Activated B cell treated with CpG ODN at 0.5 μM for 24 hours (primary cell): ENCODE data around the gene EBF3. TPM values are rescaled to one million over a fixed set of nuclear protein-coding genes. Genes with fewer than 3 reads are reported as not detected.
A peak's percentile ranks its signal among the peaks of the same experiment; 100 is the strongest.

Experiments used
- ATAC-seq: fragments of 200-7000 bp; cut with Tn5 transposase; one replicate; pipeline ENCODE4 v1.10.0; 2021; ENCODE audit warnings: low read depth, mild to moderate bottlenecking, moderate library complexity
- CTCF ChIA-PET: fragments of 350-600 bp; sonication (Branson Sonifier 250); formaldehyde crosslinking; loops from one replicate; lab custom pipeline; 2021; ENCODE audit warnings: antibody characterized with exemption; lab: Charles Lee
- POLR2A ChIA-PET: fragments of 350-600 bp; sonication (Branson Sonifier 250); formaldehyde crosslinking; loops from one replicate; lab custom pipeline; 2021; ENCODE audit warnings: antibody characterized with exemption; lab: Charles Lee
- DNase-seq: peaks from one replicate; pipeline ENCODE4 v3.0.0; 2022
- H3K27ac Mint-ChIP-seq: one replicate; pipeline ENCODE4 v1.8.0; 2020; ENCODE audit warnings: mixed read lengths
- H3K27me3 Mint-ChIP-seq: one replicate; pipeline ENCODE4 v1.8.0; 2021; ENCODE audit warnings: mixed read lengths
- H3K36me3 Mint-ChIP-seq: one replicate; pipeline ENCODE4 v1.8.0; 2021; ENCODE audit warnings: low read depth, mixed read lengths
- H3K4me1 Mint-ChIP-seq: one replicate; pipeline ENCODE4 v1.8.0; 2021; ENCODE audit warnings: mixed read lengths
- H3K4me3 Mint-ChIP-seq: one replicate; pipeline ENCODE4 v1.8.0; 2020; ENCODE audit warnings: mild to moderate bottlenecking, mixed read lengths
- H3K9me3 Mint-ChIP-seq: one replicate; pipeline ENCODE4 v1.8.0; 2020; ENCODE audit warnings: mixed read lengths
- CTCF ChIP-seq: fragments of 200-600 bp; IDR thresholded peaks from one replicate; pipeline ENCODE4 v1.8.0; 2022; ENCODE audit warnings: antibody characterized with exemption, mild to moderate bottlenecking
- intact Hi-C: fragments of 100-400 bp; cut with micrococcal nuclease; formaldehyde crosslinking; loops from one replicate; pipeline ENCODE4 v1.15.1; 2024
- total RNA-seq: library from RNA; stranded (reverse); gene quantifications from 2 replicates; pipeline ENCODE4 v1.2.3, GENCODE V29; 2022

The EBF3 gene
- total RNA-seq, 1 donor from 2014 or later: not detected

- intact Hi-C loops: no loop called here
- no peak for DNase-seq
- no peak for TF ChIP-seq CTCF
- Mint-ChIP-seq H3K27me3 (peaks cover 47% of the 10 kb centered on the region), H3K4me3 (no peak overlapping the region), H3K9me3 (no peaks in the 10 kb centered on the region), H3K27ac (peak overlapping the region; percentile 24), H3K4me1 (peaks cover 19% of the 10 kb centered on the region), H3K36me3 (no peaks in the 10 kb centered on the region)
- ChIA-PET POLR2A (no interaction called here), CTCF (no interaction called here)
- ATAC-seq: no peak
Observed at GRCh38 chr10:129965959-129966358, 1.9 kb upstream of the EBF3 start.

- Mint-ChIP-seq H3K27ac (no peak overlapping the region), H3K4me3 (no peak overlapping the region), H3K36me3 (no peaks in the 10 kb centered on the region), H3K9me3 (no peaks in the 10 kb centered on the region), H3K4me1 (peaks cover 17% of the 10 kb centered on the region), H3K27me3 (peaks cover 50% of the 10 kb centered on the region)
- ChIA-PET POLR2A (no interaction called here), CTCF (no interaction called here)
- DNase-seq (no peak), ATAC-seq (no peak)
- intact Hi-C loops: no loop called here
- TF ChIP-seq CTCF: no peak
Observed at GRCh38 chr10:129965425-129965808, 1.3 kb upstream of the EBF3 start.

DNA sequence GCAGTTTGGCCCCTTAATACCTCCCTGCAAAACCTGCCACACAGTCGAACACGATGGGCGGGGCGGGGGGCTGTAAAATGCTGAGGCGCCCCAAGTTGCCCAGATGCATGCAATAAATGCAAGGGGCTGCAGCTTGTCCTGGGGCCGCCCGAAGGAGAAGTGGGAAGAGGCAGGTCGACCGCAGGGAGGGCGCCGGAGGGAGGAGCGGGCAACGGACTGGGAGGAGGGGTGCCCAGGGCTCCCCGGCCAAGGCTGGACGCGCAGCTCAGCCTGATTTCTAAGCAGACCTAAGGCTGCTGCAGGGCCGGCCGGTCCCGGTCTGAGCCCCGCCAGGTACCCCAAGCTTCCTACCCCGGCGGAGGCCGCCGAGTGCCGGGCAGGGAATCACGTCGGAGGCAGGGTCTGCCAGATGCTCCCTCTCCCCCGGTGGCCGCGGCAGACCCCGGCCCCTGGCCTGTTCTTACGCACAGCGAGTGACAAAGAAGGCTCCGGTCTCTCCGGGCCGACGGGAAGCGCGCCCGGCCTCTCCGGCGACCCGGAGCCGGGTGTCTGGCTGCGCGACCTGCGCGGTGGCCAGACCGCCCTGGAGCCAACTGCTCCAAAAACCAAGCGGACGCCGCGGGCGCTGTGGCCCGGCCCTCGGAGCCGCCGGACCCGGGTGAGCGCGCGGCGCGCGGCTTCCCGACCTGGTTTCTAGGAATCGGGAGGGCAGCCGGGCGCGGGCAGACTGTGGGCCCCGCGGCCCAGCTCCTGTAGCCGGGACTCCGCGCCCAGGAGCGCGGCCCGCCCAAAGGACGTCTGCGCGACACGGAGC lies 744 bp upstream of the EBF3 start:
- H3K27ac Mint-ChIP-seq: no peak overlapping the region
- ChIA-PET CTCF (no interaction called here), POLR2A (no interaction called here)
- peaks cover 20% of the 10 kb centered on the region for H3K4me1 Mint-ChIP-seq
- H3K36me3 Mint-ChIP-seq: no peaks in the 10 kb centered on the region
- no peak for DNase-seq
- H3K27me3 Mint-ChIP-seq: peaks cover 48% of the 10 kb centered on the region
- H3K4me3 Mint-ChIP-seq: peak overlapping the region; percentile 68
- TF ChIP-seq CTCF: no peak
- H3K9me3 Mint-ChIP-seq: no peaks in the 10 kb centered on the region
- intact Hi-C loops: loop anchor here (5.0 kb wide), 1 partner anchor 147 kb away; the partner anchor contains the start of gene C10orf143
- no peak for ATAC-seq

DNA sequence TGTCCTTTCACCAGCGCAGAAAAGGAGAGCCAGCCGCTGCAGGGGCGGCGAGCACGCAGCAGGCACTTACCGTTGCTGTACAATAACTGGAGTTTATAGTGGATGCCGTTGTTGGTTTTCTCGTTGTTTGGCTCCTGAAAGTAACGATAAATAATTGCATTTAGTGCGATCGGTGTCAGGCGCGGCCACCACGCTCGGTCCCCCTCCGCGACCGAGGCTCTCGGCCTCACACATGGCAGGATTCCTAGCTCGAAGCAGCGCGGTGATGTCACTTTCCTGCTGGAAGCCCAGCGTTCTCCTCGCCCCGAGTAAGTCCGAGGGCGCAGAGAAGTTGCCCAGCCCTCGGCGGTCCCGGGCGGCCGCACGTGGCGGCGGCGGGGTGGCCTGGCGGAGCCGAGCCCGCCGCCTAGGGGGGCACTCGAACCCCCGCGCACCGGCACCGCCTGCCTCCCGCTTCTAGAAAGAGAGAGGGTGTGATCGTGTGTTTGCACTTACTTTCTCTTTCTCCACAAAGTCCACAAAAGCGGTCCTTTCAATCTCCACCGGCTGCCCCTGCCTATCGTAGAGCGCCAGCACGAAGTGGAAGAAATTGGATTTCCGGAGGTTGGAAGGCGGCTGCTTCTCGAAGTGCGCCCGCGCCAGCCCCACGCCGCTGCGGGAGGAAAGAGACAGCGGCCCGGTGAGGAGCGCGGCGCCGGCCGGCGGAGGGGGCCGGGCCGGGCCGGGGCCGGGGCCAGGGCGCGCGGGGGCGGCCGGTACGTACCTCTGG lies 1.0 kb downstream of the EBF3 start:
- DNase-seq (no peak), ATAC-seq (no peak)
- Mint-ChIP-seq H3K36me3 (no peaks in the 10 kb centered on the region), H3K4me1 (peaks cover 22% of the 10 kb centered on the region), H3K27me3 (peaks cover 45% of the 10 kb centered on the region), H3K4me3 (peak overlapping the region; percentile 74), H3K9me3 (no peaks in the 10 kb centered on the region), H3K27ac (peak overlapping the region; percentile 57)
- ChIA-PET POLR2A (no interaction called here), CTCF (no interaction called here)
- no peak for TF ChIP-seq CTCF
- intact Hi-C loops: loop anchor here (5.0 kb wide), 1 partner anchor 149 kb away; the partner anchor contains the start of gene C10orf143
